Measurements from ENCODE around the gene PXDN. TPM values are rescaled to one million over a fixed set of nuclear protein-coding genes. Genes with fewer than 3 reads are reported as not detected.

The PXDN gene
- total RNA-seq, 1 donor from 2014 or later: 1.1 TPM

DNA sequence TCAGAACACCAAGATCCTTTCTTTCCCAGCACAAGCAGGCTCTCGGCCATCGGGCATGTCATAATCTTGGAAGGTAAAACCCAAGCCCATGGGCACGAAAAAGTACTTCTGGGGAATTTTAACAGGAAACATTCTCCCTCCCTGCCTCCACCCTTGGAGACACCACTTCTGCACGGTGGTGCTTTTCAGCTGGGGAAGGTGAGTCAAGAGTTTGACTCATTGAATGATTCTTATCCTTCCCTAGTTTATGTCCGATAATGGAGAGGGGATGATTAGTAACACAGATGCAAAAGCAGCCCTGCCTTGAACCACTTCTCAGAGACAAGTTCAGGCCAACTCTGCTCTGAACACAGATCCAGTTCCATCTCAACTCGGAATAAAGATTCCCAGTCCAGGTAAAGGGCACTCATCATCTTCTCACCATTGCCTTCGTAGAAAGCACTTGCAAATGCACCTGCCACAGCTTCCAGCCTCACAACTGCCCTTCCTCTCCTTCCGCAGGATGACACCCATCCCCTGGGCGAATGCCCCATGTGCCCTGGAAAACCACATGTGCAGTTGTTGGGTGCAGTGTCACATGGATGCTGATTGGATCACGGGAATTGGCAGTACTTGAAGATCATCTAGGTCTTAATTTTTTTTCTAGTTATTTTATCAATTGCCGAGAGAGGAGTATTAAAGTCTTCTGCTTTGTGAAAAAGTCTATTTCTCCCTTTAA, 136.2 kb downstream of the PXDN start:
- peaks cover 10% of the 10 kb centered on the region for H3K4me1 Mint-ChIP-seq
- DNase-seq: no peak
- no peak overlapping the region for H3K27ac Mint-ChIP-seq
- H3K9me3 Mint-ChIP-seq: no peaks in the 10 kb centered on the region
- no peaks in the 10 kb centered on the region for H3K36me3 Mint-ChIP-seq (ENCODE audit: low read depth)
- intact Hi-C loops (cut with micrococcal nuclease): no loop called here
- no peak overlapping the region for H3K4me3 Mint-ChIP-seq
- H3K27me3 Mint-ChIP-seq: peaks cover 4% of the 10 kb centered on the region

GRCh38 chr2:1607236-1607920, 136.9 kb downstream of the PXDN start:
- Mint-ChIP-seq H3K4me3 (no peak overlapping the region), H3K9me3 (no peaks in the 10 kb centered on the region), H3K27ac (no peak overlapping the region), H3K36me3 (ENCODE audit: low read depth) (no peaks in the 10 kb centered on the region), H3K27me3 (peaks cover 4% of the 10 kb centered on the region), H3K4me1 (peaks cover 10% of the 10 kb centered on the region)
- intact Hi-C loops (cut with micrococcal nuclease): no loop called here
- no peak for DNase-seq

- Mint-ChIP-seq H3K27ac (no peak overlapping the region), H3K4me1 (peaks cover 10% of the 10 kb centered on the region), H3K36me3 (ENCODE audit: low read depth) (no peaks in the 10 kb centered on the region), H3K27me3 (peaks cover 4% of the 10 kb centered on the region), H3K4me3 (no peak overlapping the region), H3K9me3 (no peaks in the 10 kb centered on the region)
- DNase-seq: no peak
- intact Hi-C loops (cut with micrococcal nuclease): no loop called here
Measured at GRCh38 chr2:1606421-1607235, 137.7 kb downstream of the PXDN start.

- Mint-ChIP-seq H3K9me3 (no peaks in the 10 kb centered on the region), H3K4me3 (no peak overlapping the region), H3K27ac (no peak overlapping the region), H3K4me1 (peaks cover 10% of the 10 kb centered on the region), H3K36me3 (ENCODE audit: low read depth) (no peaks in the 10 kb centered on the region), H3K27me3 (peaks cover 4% of the 10 kb centered on the region)
- no peak for DNase-seq
- intact Hi-C loops (cut with micrococcal nuclease): no loop called here
Measured at GRCh38 chr2:1606046-1606400, 138.3 kb downstream of the PXDN start.

DNA sequence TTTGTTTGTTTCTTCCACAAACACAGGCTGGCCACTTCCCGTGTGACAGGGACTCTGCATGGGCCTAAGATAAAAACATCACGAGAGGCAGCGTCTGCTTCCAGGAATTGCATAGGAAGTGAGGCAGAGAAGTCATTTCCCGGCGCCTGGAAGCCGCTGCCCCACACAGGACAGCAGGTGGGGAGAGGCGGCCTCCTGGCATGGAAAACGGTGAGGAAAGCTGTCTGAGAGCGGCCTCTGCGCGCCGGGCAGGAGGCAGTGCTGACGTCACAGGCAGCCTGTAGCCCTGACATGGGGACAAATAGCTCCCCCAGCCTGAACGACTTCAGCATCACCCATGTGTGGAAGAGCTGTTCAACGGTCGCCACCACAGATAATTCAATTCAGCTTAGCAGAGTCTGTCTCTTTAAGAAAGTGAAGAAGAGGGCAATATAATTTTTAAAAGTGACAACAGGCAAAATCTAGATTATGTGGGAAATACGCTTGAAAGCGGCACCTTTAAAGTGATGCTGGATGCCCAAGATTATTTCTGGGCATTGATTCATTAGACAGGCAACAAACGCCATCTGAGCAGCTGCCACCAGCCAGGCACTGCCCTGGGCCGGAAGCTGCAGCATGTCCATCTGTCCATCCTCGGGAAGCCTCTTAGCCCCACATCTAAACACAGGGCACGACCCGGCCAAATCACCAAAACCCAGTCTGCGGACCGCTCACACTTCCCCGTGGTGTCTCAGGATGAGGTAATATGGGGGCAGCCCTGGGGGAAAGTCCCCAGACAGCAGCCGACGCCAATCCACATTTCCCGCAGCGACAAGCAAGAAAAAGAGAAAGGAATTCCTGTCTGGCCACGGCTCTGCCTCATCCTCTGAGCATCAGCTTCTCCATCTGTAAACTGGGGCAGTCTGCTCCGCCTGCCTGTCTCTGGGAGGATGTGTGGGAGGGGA, 138.9 kb downstream of the PXDN start:
- Mint-ChIP-seq H3K4me1 (peaks cover 10% of the 10 kb centered on the region), H3K36me3 (ENCODE audit: low read depth) (no peaks in the 10 kb centered on the region), H3K27ac (no peak overlapping the region), H3K27me3 (peaks cover 4% of the 10 kb centered on the region), H3K4me3 (no peak overlapping the region), H3K9me3 (no peaks in the 10 kb centered on the region)
- intact Hi-C loops (cut with micrococcal nuclease): no loop called here
- peak; percentile 58 for DNase-seq

GRCh38 chr2:1603521-1603920, 140.8 kb downstream of the PXDN start:
- no peak overlapping the region for H3K4me3 Mint-ChIP-seq
- peaks cover 4% of the 10 kb centered on the region for H3K4me1 Mint-ChIP-seq
- no peak for DNase-seq
- H3K27ac Mint-ChIP-seq: no peak overlapping the region
- H3K9me3 Mint-ChIP-seq: no peaks in the 10 kb centered on the region
- H3K27me3 Mint-ChIP-seq: peaks cover 2% of the 10 kb centered on the region
- intact Hi-C loops (cut with micrococcal nuclease): no loop called here
- no peaks in the 10 kb centered on the region for H3K36me3 Mint-ChIP-seq (ENCODE audit: low read depth)

- Mint-ChIP-seq H3K9me3 (no peaks in the 10 kb centered on the region), H3K27me3 (peaks cover 2% of the 10 kb centered on the region), H3K36me3 (ENCODE audit: low read depth) (no peaks in the 10 kb centered on the region), H3K4me3 (no peak overlapping the region), H3K4me1 (peaks cover 4% of the 10 kb centered on the region), H3K27ac (no peak overlapping the region)
- intact Hi-C loops (cut with micrococcal nuclease): no loop called here
- no peak for DNase-seq
Measured at GRCh38 chr2:1603059-1603458, 141.3 kb downstream of the PXDN start.

DNA sequence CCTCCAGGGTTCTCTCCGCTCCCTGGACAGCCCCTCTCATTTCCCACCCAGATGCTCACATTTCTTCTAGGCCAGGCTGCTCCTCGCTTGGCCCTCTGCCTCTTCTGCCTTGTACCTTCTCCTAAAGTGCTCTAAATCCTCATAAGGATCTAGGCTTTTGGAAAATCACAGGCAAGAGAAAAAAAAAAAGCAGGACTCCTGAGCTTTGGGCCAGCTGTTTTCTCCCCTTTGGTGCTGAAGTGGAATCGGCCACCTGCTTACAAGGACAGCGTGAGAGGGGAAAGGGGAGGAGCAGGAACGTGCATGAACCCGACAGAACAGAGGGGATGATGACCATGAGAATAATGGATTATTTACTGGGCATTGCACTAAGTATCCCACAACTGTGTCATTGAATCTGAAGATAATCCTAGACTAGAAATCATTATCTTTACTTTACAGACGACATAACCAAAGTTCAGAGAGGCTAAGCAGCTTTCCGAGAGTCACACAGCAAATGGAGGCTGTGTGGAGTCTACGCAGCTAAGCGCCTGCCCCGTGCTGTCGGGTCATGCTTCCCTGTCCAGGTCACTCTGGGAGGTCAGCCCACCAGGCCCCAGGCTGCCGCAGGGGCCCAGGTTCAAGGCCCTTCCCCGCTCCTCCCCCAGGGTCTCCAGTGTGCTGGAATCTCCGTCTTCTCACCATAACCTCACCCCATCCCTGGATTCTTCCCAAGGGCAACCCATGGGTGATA, 141.9 kb downstream of the PXDN start:
- DNase-seq: no peak
- no peaks in the 10 kb centered on the region for H3K9me3 Mint-ChIP-seq
- intact Hi-C loops (cut with micrococcal nuclease): no loop called here
- H3K4me1 Mint-ChIP-seq: peaks cover 4% of the 10 kb centered on the region
- H3K4me3 Mint-ChIP-seq: no peak overlapping the region
- H3K27ac Mint-ChIP-seq: no peak overlapping the region
- no peaks in the 10 kb centered on the region for H3K36me3 Mint-ChIP-seq (ENCODE audit: low read depth)
- H3K27me3 Mint-ChIP-seq: peaks cover 2% of the 10 kb centered on the region

DNA sequence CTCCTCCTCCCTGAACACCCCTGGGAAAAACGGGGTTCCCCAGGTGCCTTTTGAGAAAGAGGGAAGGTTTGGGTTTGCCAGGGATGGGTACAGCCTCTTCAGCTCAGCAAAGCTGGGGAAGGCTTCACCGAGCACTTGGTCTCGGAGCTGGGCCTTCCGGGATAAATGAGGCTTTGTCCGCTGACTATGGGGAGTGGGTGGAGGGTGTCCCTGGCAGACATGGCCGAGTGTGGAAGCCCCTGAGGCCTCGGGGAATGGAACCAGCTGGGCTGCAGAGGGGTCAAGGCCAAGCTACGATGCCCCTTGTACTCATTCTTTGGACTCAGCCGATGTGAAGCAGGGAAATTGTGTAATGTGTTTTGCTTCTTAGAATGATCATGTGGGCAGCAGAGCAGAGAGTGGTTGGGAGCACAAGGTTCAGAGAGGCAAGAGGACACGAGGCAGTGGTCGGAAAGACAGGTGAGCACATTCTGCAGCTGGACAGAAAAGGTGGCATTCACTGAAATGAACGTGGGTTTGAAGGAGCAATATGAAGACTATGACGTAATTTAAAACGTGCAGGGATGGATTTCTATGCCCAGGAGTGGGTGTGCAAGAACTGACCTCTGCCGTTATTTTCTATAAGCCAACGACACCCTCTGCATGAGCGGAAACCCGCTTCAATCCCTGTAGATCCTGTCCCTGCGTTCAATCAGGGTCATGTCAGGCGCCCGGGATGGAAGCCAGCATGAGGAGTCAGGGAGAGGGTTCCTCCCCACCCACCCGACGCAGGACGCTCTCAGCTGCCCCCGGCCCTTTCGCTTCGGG, 142.6 kb downstream of the PXDN start:
- no peak overlapping the region for H3K4me3 Mint-ChIP-seq
- DNase-seq: no peak
- no peaks in the 10 kb centered on the region for H3K9me3 Mint-ChIP-seq
- intact Hi-C loops (cut with micrococcal nuclease): no loop called here
- no peaks in the 10 kb centered on the region for H3K36me3 Mint-ChIP-seq (ENCODE audit: low read depth)
- no peaks in the 10 kb centered on the region for H3K27me3 Mint-ChIP-seq
- peaks cover 4% of the 10 kb centered on the region for H3K4me1 Mint-ChIP-seq
- H3K27ac Mint-ChIP-seq: no peak overlapping the region

GRCh38 chr2:1601067-1601412, 143.3 kb downstream of the PXDN start:
- no peak overlapping the region for H3K27ac Mint-ChIP-seq

GRCh38 chr2:1600191-1601066, 143.9 kb downstream of the PXDN start:
- no peaks in the 10 kb centered on the region for H3K27me3 Mint-ChIP-seq
- no peak overlapping the region for H3K27ac Mint-ChIP-seq
- no peak overlapping the region for H3K4me3 Mint-ChIP-seq
- intact Hi-C loops (cut with micrococcal nuclease): no loop called here
- no peaks in the 10 kb centered on the region for H3K9me3 Mint-ChIP-seq
- H3K4me1 Mint-ChIP-seq: no peaks in the 10 kb centered on the region
- DNase-seq: no peak
- H3K36me3 Mint-ChIP-seq (ENCODE audit: low read depth): no peaks in the 10 kb centered on the region

More at GRCh38 chr2:1601067-1601412, 143.3 kb downstream of the PXDN start:
- H3K4me3 Mint-ChIP-seq: no peak overlapping the region
- intact Hi-C loops (cut with micrococcal nuclease): no loop called here
- no peak for DNase-seq
- no peaks in the 10 kb centered on the region for H3K4me1 Mint-ChIP-seq
- H3K27me3 Mint-ChIP-seq: no peaks in the 10 kb centered on the region
- no peaks in the 10 kb centered on the region for H3K9me3 Mint-ChIP-seq
- no peaks in the 10 kb centered on the region for H3K36me3 Mint-ChIP-seq (ENCODE audit: low read depth)

Measured in activated CD4-positive, alpha-beta T cell treated with anti-CD3 and anti-CD28 coated beads, Interleukin-2, amount 10 ng/mL, durations not matched to agents 24 days and 14 days (primary cell).